Activated naive CD4-positive, alpha-beta T cell treated with anti-CD3 and anti-CD28 coated beads for 36 hours (primary cell): ENCODE results near the gene PDE6A. TPM values are rescaled to one million over a fixed set of nuclear protein-coding genes. Genes with fewer than 3 reads are reported as not detected.

Source experiments
- CTCF ChIA-PET: fragments of 350-600 bp; sonication (Branson Sonifier 250); formaldehyde crosslinking; loops from one replicate; lab custom pipeline; 2021; ENCODE audit warnings: antibody characterized with exemption; lab: Charles Lee
- DNase-seq: peaks from one replicate; pipeline ENCODE4 v3.0.0-alpha.2; 2020
- H3K27ac Mint-ChIP-seq: one replicate; pipeline ENCODE4 v1.8.0; 2021; ENCODE audit warnings: mild to moderate bottlenecking, mixed read lengths
- H3K27me3 Mint-ChIP-seq: one replicate; pipeline ENCODE4 v1.8.0; 2021; ENCODE audit warnings: low read depth, mixed read lengths
- H3K36me3 Mint-ChIP-seq: one replicate; pipeline ENCODE4 v1.8.0; 2021; ENCODE audit warnings: low read depth, mixed read lengths
- H3K4me1 Mint-ChIP-seq: one replicate; pipeline ENCODE4 v1.8.0; 2021; ENCODE audit warnings: low read depth, mixed read lengths
- H3K4me3 Mint-ChIP-seq: one replicate; pipeline ENCODE4 v1.8.0; 2021; ENCODE audit warnings: mild to moderate bottlenecking, moderate library complexity, mixed read lengths
- H3K9me3 Mint-ChIP-seq: one replicate; pipeline ENCODE4 v1.8.0; 2021; ENCODE audit warnings: mixed read lengths
- intact Hi-C: fragments of 100-400 bp; cut with micrococcal nuclease; formaldehyde crosslinking; loops from one replicate; pipeline ENCODE4 v1.15.1; 2023
- total RNA-seq, 2 experiments: library from RNA; stranded (reverse); gene quantifications; one replicate each; pipeline ENCODE4 v1.2.3, GENCODE V29; 2021

Gene PDE6A
- total RNA-seq, 2 experiments from 2014 or later, result not detected

DNA sequence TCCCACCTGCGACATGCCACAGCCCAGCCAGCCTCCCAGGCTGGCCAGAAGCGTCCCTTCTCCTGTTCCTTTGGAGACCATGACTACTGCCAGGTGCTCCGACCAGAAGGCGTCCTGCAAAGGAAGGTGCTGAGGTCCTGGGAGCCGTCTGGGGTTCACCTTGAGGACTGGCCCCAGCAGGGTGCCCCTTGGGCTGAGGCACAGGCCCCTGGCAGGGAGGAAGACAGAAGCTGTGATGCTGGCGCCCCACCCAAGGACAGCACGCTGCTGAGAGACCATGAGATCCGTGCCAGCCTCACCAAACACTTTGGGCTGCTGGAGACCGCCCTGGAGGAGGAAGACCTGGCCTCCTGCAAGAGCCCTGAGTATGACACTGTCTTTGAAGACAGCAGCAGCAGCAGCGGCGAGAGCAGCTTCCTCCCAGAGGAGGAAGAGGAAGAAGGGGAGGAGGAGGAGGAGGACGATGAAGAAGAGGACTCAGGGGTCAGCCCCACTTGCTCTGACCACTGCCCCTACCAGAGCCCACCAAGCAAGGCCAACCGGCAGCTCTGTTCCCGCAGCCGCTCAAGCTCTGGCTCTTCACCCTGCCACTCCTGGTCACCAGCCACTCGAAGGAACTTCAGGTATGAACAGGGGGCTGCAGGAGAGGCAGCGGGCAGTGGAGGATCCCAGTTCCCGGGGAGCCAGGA lies 108.0 kb downstream of the PDE6A start:
- no peak for DNase-seq
- Mint-ChIP-seq H3K27ac (no peak overlapping the region), H3K36me3 (peaks cover 19% of the 10 kb centered on the region), H3K27me3 (no peaks in the 10 kb centered on the region), H3K4me1 (peaks cover 1% of the 10 kb centered on the region), H3K9me3 (no peaks in the 10 kb centered on the region), H3K4me3 (no peak overlapping the region)
- CTCF ChIA-PET, result interaction anchor here (1.0 to 4.0 kb wide), 3 partner anchors 17 to 170 kb away, joined by 5 to 25 read pairs (median 7); no protein-coding TSS in a partner anchor
- intact Hi-C loops, result no loop called here

DNA sequence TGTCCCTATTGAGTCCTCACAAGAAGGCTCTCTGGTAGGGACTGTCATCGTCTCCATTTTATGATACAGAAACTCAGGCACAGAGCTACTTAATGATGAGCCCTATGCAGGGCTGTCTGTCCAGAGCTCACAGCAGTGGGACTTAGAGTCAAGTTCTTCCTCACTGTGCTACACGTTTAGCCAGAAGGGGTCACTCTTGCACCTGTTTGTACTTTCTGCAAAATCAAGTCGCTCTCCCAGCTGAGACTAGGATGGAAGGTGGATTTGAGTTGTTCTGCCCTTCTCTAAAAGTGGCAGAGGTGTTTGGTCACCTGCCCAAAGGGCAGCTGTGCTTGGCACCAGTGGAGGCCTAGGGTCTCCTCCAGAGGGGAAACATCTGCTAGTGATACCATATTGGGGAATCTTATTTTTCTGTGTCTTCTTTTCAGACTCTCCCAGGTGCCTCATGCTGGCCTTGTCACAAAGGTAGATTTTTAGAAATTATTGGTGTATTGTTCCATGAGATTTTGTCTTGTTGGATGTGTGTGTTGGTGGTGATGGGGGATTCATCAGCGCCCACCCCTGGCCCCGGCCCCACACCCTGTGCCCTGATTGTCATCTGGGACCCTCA lies 110.2 kb downstream of the PDE6A start:
- Mint-ChIP-seq H3K36me3 (peaks cover 19% of the 10 kb centered on the region), H3K4me3 (no peak overlapping the region), H3K27ac (no peak overlapping the region), H3K9me3 (no peaks in the 10 kb centered on the region), H3K4me1 (peaks cover 5% of the 10 kb centered on the region), H3K27me3 (no peaks in the 10 kb centered on the region)
- intact Hi-C loops, result loop anchor here (1.0 to 5.0 kb wide), 4 partner anchors 126 to 384 kb away; partner anchors contain the start of gene SLC26A2
- peak; percentile 79 for DNase-seq
- CTCF ChIA-PET, result interaction anchor here (0.5 to 6.9 kb wide), 31 partner anchors 16 to 444 kb away, joined by 3 to 84 read pairs (median 4); partner anchors contain the start of gene SLC26A2

DNA sequence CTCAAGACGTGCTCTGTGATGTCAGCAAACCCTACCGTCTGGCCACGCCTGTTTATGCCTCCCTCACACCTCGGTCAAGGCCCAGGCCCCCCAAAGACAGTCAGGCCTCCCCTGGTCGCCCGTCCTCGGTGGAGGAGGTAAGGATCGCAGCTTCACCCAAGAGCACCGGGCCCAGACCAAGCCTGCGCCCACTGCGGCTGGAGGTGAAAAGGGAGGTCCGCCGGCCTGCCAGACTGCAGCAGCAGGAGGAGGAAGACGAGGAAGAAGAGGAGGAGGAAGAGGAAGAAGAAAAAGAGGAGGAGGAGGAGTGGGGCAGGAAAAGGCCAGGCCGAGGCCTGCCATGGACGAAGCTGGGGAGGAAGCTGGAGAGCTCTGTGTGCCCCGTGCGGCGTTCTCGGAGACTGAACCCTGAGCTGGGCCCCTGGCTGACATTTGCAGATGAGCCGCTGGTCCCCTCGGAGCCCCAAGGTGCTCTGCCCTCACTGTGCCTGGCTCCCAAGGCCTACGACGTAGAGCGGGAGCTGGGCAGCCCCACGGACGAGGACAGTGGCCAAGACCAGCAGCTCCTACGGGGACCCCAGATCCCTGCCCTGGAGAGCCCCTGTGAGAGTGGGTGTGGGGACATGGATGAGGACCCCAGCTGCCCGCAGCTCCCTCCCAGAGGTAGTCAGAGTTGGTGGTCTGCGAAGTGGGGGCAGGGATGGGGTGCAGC lies 111.3 kb downstream of the PDE6A start:
- no peaks in the 10 kb centered on the region for H3K9me3 Mint-ChIP-seq
- peaks cover 7% of the 10 kb centered on the region for H3K4me1 Mint-ChIP-seq
- H3K27ac Mint-ChIP-seq, result no peak overlapping the region
- H3K4me3 Mint-ChIP-seq, result no peak overlapping the region
- H3K27me3 Mint-ChIP-seq, result no peaks in the 10 kb centered on the region
- intact Hi-C loops, result loop anchor here (5.0 kb wide), 1 partner anchor 289 kb away; no protein-coding TSS in a partner anchor
- CTCF ChIA-PET, result interaction anchor here (0.7 to 6.9 kb wide), 17 partner anchors 15 to 286 kb away, joined by 3 to 84 read pairs (median 4); partner anchors contain the start of gene SLC26A2
- DNase-seq, result no peak
- H3K36me3 Mint-ChIP-seq, result peaks cover 24% of the 10 kb centered on the region

DNA sequence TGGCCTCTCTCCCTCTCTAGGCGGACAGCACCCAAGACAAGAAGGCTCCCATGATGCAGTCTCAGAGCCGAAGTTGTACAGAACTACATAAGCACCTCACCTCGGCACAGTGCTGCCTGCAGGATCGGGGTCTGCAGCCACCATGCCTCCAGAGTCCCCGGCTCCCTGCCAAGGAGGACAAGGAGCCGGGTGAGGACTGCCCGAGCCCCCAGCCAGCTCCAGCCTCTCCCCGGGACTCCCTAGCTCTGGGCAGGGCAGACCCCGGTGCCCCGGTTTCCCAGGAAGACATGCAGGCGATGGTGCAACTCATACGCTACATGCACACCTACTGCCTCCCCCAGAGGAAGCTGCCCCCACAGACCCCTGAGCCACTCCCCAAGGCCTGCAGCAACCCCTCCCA lies 112.0 kb downstream of the PDE6A start:
- no peak overlapping the region for H3K27ac Mint-ChIP-seq
- H3K36me3 Mint-ChIP-seq, result peaks cover 24% of the 10 kb centered on the region
- no peak for DNase-seq
- intact Hi-C loops, result loop anchor here (5.0 kb wide), 1 partner anchor 290 kb away; no protein-coding TSS in a partner anchor
- H3K4me3 Mint-ChIP-seq, result no peak overlapping the region
- no peaks in the 10 kb centered on the region for H3K9me3 Mint-ChIP-seq
- H3K4me1 Mint-ChIP-seq, result peaks cover 7% of the 10 kb centered on the region
- no peaks in the 10 kb centered on the region for H3K27me3 Mint-ChIP-seq
- CTCF ChIA-PET, result interaction anchor here (1.4 to 7.3 kb wide), 6 partner anchors 28 to 194 kb away, joined by 3 to 84 read pairs (median 38); partner anchors contain the start of gene SLC26A2

DNA sequence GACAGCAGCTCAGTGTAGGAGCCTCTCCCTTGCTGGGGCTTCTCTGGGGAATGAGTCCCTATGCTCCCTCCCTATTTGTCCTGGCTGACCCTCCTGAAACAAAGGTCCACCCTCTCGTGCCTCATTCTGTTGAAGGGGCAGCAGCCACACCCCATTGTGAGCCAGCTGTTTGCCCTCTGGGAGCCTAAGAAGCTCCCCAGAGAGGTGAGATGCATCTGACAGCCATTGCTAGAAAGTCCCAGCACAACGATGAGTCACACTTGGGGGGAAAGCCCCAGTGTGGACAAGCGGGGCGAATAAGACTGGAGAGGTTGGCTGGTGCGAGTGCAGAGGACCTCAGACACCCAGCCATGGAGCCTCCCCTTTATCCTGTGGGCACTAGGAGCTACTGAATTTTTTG lies 113.1 kb downstream of the PDE6A start:
- Mint-ChIP-seq H3K4me1 (peaks cover 7% of the 10 kb centered on the region), H3K4me3 (no peak overlapping the region), H3K27me3 (no peaks in the 10 kb centered on the region), H3K9me3 (no peaks in the 10 kb centered on the region), H3K36me3 (peaks cover 25% of the 10 kb centered on the region), H3K27ac (peak overlapping the region; percentile 11)
- DNase-seq, result peak; percentile 75
- CTCF ChIA-PET, result interaction anchor here (1.4 to 7.3 kb wide), 8 partner anchors 21 to 193 kb away, joined by 3 to 84 read pairs (median 38); partner anchors contain the start of gene SLC26A2
- intact Hi-C loops, result loop anchor here (5.0 kb wide), 1 partner anchor 291 kb away; no protein-coding TSS in a partner anchor

DNA sequence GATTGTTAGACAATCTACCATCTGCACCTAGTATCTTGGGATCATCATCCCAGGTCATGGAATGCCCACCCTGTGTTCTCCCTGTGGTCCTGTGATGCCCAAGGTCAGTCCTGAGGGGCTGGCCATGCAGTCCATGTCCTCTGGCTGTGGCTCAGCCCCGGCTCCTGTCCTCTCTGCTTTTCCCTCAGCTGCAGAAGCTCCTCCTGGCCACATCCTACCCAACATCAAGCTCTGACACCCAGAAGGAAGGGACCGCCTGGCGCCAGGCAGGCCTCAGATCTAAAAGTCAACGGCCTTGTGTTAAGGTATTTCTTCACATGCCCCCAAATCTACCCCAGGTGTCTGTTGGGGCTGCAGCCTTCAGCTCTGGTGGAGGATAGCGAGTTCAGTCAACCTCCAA lies 114.0 kb downstream of the PDE6A start:
- H3K36me3 Mint-ChIP-seq, result peaks cover 22% of the 10 kb centered on the region

DNA sequence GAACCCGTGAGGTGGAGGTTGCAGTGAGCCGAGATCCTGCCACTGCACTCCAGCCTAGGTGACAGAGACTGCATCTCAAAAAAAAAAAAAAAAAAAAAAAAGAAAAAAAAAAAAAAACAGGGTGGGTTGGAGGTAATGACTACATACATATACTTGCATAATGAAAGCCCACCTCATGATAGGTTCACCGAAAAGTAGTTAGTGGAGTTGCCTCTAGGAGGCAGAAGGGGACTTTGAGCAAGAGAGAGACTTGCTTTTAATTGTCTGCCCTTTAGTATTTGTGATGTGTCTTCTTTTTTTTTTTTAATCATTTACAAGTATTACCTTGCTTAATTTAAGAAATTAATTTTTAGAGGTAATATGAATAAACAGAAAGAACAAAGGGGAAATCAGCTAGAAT lies 114.6 kb downstream of the PDE6A start:
- H3K36me3 Mint-ChIP-seq, result peaks cover 18% of the 10 kb centered on the region
- H3K27ac Mint-ChIP-seq, result no peak overlapping the region
- intact Hi-C loops, result loop anchor here (1.0 to 5.0 kb wide), 3 partner anchors 23 to 292 kb away; partner anchors contain the start of gene PPARGC1B
- no peak for DNase-seq
- H3K4me3 Mint-ChIP-seq, result no peak overlapping the region
- H3K4me1 Mint-ChIP-seq, result peaks cover 7% of the 10 kb centered on the region
- H3K9me3 Mint-ChIP-seq, result no peaks in the 10 kb centered on the region
- CTCF ChIA-PET, result interaction anchor here (0.6 to 7.3 kb wide), 17 partner anchors 14 to 221 kb away, joined by 3 to 84 read pairs (median 4); no protein-coding TSS in a partner anchor
- H3K27me3 Mint-ChIP-seq, result no peaks in the 10 kb centered on the region

More for the DNA sequence above, 114.0 kb downstream of the PDE6A start:
- Mint-ChIP-seq H3K4me3 (no peak overlapping the region), H3K4me1 (peaks cover 7% of the 10 kb centered on the region), H3K9me3 (no peaks in the 10 kb centered on the region), H3K27me3 (no peaks in the 10 kb centered on the region), H3K27ac (no peak overlapping the region)
- no peak for DNase-seq
- intact Hi-C loops, result loop anchor here (1.0 to 5.0 kb wide), 2 partner anchors 23 to 292 kb away; no protein-coding TSS in a partner anchor
- CTCF ChIA-PET, result interaction anchor here (0.7 to 7.3 kb wide), 11 partner anchors 10 to 192 kb away, joined by 3 to 84 read pairs (median 4); no protein-coding TSS in a partner anchor

DNA sequence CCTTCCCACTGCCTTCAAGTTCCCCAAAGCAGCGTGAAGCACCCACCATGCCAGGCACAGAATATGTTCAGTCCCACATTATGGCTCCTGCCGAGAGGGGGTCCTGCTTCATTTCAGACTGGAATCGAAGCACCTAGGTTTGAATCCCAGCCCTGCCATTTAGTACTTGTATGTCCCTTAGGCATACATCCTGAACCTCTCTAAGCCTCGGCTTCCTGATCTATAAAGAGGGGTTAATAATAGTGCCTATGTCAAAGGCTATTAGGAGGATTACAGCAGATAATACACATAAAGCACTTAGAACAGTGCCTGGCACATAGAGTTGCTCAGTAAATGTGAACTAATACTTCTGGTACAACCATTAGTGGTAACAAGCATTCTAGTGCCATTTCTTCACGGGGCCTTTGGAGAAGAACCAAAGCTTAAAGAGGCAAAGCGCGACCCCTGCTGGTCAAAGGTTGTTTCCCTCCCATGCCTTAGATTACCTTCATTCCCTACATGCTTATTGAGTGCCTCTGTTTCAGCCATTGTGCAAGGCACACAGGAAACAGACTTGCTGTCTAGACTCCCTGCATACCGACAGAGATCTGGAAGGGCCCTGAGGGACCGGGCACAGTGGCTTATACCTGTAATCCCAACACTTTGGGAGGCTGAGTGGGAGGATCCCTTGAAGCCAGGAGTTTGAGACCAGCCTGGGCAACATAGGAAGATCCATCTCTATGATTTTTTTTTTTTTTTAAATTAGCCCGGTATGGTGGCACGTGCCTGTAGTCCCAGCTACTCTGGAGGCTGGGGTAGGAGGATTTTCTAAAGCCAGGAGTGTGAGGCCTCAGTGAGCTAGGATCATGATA lies 116.2 kb downstream of the PDE6A start:
- Mint-ChIP-seq H3K27me3 (no peaks in the 10 kb centered on the region), H3K36me3 (peaks cover 18% of the 10 kb centered on the region), H3K4me3 (no peak overlapping the region), H3K4me1 (peaks cover 7% of the 10 kb centered on the region), H3K27ac (no peak overlapping the region), H3K9me3 (no peaks in the 10 kb centered on the region)
- CTCF ChIA-PET, result interaction anchor here (0.6 to 7.3 kb wide), 21 partner anchors 12 to 520 kb away, joined by 3 to 84 read pairs (median 4); no protein-coding TSS in a partner anchor
- DNase-seq, result peak; percentile 93
- intact Hi-C loops, result loop anchor here (1.0 to 5.0 kb wide), 4 partner anchors 96 to 192 kb away; partner anchors contain the start of gene PPARGC1B

DNA sequence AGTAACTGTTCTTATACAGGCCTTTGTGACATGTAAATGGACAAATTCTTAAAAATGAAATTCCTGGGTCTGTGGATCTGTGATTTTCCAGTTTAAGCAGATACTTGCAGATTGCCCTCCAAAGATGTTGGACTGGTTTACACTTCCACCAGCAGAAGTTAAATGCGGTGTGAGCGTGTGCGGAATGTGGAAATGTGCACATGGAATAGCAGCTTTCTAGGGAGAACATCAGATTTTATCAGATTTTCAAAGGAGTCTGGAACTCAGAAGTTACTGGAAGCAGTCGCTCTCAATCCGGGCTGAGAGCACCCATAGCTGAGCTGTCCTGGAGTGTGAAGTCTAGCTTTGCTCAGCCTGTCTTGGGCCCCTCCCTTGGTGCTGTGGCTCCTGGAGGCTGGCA lies 117.0 kb downstream of the PDE6A start:
- no peaks in the 10 kb centered on the region for H3K27me3 Mint-ChIP-seq
- CTCF ChIA-PET, result interaction anchor here (0.6 to 7.3 kb wide), 21 partner anchors 12 to 210 kb away, joined by 3 to 75 read pairs (median 4); partner anchors contain the start of gene PPARGC1B
- no peak overlapping the region for H3K27ac Mint-ChIP-seq
- intact Hi-C loops, result loop anchor here (5.0 kb wide), 1 partner anchor 95 kb away; the partner anchor contains the start of gene PPARGC1B
- DNase-seq, result no peak
- H3K4me3 Mint-ChIP-seq, result no peak overlapping the region
- no peaks in the 10 kb centered on the region for H3K9me3 Mint-ChIP-seq
- H3K4me1 Mint-ChIP-seq, result peaks cover 7% of the 10 kb centered on the region
- H3K36me3 Mint-ChIP-seq, result peaks cover 15% of the 10 kb centered on the region

DNA sequence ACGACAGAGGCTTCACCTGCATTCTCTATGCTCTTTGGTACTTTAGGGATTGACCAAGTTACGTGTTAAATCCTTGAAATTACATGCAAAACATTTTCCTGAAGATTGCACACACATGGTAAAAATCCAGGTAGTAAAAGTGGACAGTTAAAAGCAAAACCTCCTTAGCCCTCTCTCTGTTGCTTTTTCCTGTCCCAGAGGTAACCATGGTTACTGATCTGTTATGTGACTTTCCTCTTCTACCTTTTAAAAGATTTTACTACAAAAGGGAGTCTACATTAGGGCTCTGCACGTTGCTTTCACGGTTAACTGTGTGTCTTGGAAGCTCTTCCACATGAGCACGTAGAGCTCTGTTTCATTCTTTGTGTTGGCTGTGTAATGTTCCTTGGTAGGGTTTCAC lies 117.5 kb downstream of the PDE6A start:
- no peak for DNase-seq
- CTCF ChIA-PET, result interaction anchor here (0.6 to 7.3 kb wide), 15 partner anchors 11 to 209 kb away, joined by 3 to 75 read pairs (median 4); partner anchors contain the start of gene PPARGC1B
- Mint-ChIP-seq H3K4me1 (peaks cover 7% of the 10 kb centered on the region), H3K27ac (no peak overlapping the region), H3K36me3 (peaks cover 15% of the 10 kb centered on the region), H3K27me3 (no peaks in the 10 kb centered on the region), H3K9me3 (no peaks in the 10 kb centered on the region), H3K4me3 (no peak overlapping the region)
- intact Hi-C loops, result loop anchor here (5.0 kb wide), 1 partner anchor 95 kb away; the partner anchor contains the start of gene PPARGC1B
